ENCODE measurements around the gene NUP93.
"Not testable (repeated sequence)": the region's sequence is repeated elsewhere in the genome, so short reads cannot be mapped to it uniquely, and the experiment has no call there.

Gene NUP93

GRCh38 chr16:56868175-56868574 is 138.2 kb downstream of the NUP93 start:
- DNase-seq (ENCODE audit: low read depth in 2 of 2): no peak

GRCh38 chr16:56868766-56869165 is 138.8 kb downstream of the NUP93 start:
- DNase-seq (ENCODE audit: low read depth in 2 of 2): not testable (repeated sequence)

GRCh38 chr16:56869513-56870275 is 139.8 kb downstream of the NUP93 start:
- peak in 1 of 2 donors; percentile 24 for DNase-seq (ENCODE audit: low read depth in 2 of 2)

GRCh38 chr16:56870276-56870888 is 140.5 kb downstream of the NUP93 start:
- no peak for DNase-seq (ENCODE audit: low read depth in 2 of 2)

- DNase-seq (ENCODE audit: low read depth in 2 of 2): no peak
Observed at GRCh38 chr16:56871172-56871593, 141.3 kb downstream of the NUP93 start.

- no peak for DNase-seq (ENCODE audit: low read depth in 2 of 2)
Observed at GRCh38 chr16:56872863-56873391, 143.0 kb downstream of the NUP93 start.

- no peak for DNase-seq (ENCODE audit: low read depth in 2 of 2)
Observed at GRCh38 chr16:56874800-56875199, 144.9 kb downstream of the NUP93 start.

GRCh38 chr16:56876048-56876447 is 146.1 kb downstream of the NUP93 start:
- DNase-seq (ENCODE audit: low read depth in 2 of 2): no peak

- DNase-seq (ENCODE audit: low read depth in 2 of 2): no peak
Observed at GRCh38 chr16:56877486-56878182, 147.7 kb downstream of the NUP93 start.

GRCh38 chr16:56878282-56878854 is 148.4 kb downstream of the NUP93 start:
- DNase-seq (ENCODE audit: low read depth in 2 of 2): no peak

GRCh38 chr16:56879276-56879675 is 149.3 kb downstream of the NUP93 start:
- DNase-seq (ENCODE audit: low read depth in 2 of 2): no peak

- DNase-seq (ENCODE audit: low read depth in 2 of 2): no peak
Observed at GRCh38 chr16:56880176-56880575, 150.2 kb downstream of the NUP93 start.

- no peak for DNase-seq (ENCODE audit: low read depth in 2 of 2)
Observed at GRCh38 chr16:56880685-56881084, 150.8 kb downstream of the NUP93 start.

- no peak for DNase-seq (ENCODE audit: low read depth in 2 of 2)
Observed at GRCh38 chr16:56882077-56882800, 152.3 kb downstream of the NUP93 start.

GRCh38 chr16:56883586-56883985 is 153.7 kb downstream of the NUP93 start:
- DNase-seq (ENCODE audit: low read depth in 2 of 2): no peak

- no peak for DNase-seq (ENCODE audit: low read depth in 2 of 2)
Observed at GRCh38 chr16:56884026-56884582, 154.2 kb downstream of the NUP93 start.

GRCh38 chr16:56884929-56885328 is 155.0 kb downstream of the NUP93 start:
- DNase-seq (ENCODE audit: low read depth in 2 of 2): not testable (repeated sequence)

GRCh38 chr16:56885446-56886162 is 155.7 kb downstream of the NUP93 start:
- no peak for DNase-seq (ENCODE audit: low read depth in 2 of 2)

GRCh38 chr16:56886296-56886695 is 156.4 kb downstream of the NUP93 start:
- no peak for DNase-seq (ENCODE audit: low read depth in 2 of 2)

GRCh38 chr16:56886826-56887225 is 156.9 kb downstream of the NUP93 start:
- DNase-seq (ENCODE audit: low read depth in 2 of 2): no peak
